ENCODE results near the gene C1QTNF5. TPM values are rescaled to one million over a fixed set of nuclear protein-coding genes. Genes with fewer than 3 reads are reported as not detected.
A peak's percentile ranks its signal among the peaks of the same experiment; 100 is the strongest.

C1QTNF5 gene
- total and polyA plus RNA-seq, 4 donors: 1.9 to 6.4 (median 3.3) TPM

GRCh38 chr11:119361056-119361787, 20.5 kb upstream of the C1QTNF5 start:
- Histone ChIP-seq H3K36me3 (ENCODE audit: control insufficient read depth in 4 of 4, insufficient read depth in 3 of 4, low read depth in 1 of 4, low read length in 3 of 4) (peaks cover 0 to 19% (median 11%) of the 10 kb centered on the region in 4 donors), H3K27ac (ENCODE audit: low read depth in 1 of 2, low read length in 2 of 2) (peak overlapping the region; percentile 57 to 59), H3K9me3 (ENCODE audit: control insufficient read depth in 4 of 4, low read length in 3 of 4) (no peaks in the 10 kb centered on the region), H3K4me1 (ENCODE audit: control insufficient read depth in 4 of 4, insufficient read depth in 4 of 4, low read length in 3 of 4) (peaks cover 15 to 55% (median 37%) of the 10 kb centered on the region in 4 donors), H3K4me3 (ENCODE audit: low read depth in 1 of 3, low read length in 3 of 3) (peak overlapping the region in 1 of 3 donors; percentile 10), H3K9ac (ENCODE audit: low read depth in 1 of 2, low read length in 2 of 2) (peak overlapping the region; percentile 5 to 40), H3K27me3 (ENCODE audit: control insufficient read depth in 4 of 4, insufficient read depth in 4 of 4, low read length in 3 of 4) (no peaks in the 10 kb centered on the region)
- DNase-seq (ENCODE audit: low spot score): no peak
- TF ChIP-seq HNF4G (IDR thresholded peaks at IDR 0.05): peak; percentile 68
- TF ChIP-seq REST (IDR thresholded peaks at IDR 0.05): peak; percentile 58
- peak; percentile 83 for TF ChIP-seq SP1 (IDR thresholded peaks at IDR 0.05)
- peak; percentile 73 to 80 for TF ChIP-seq EGR1 (IDR thresholded peaks at IDR 0.05; ENCODE audit: low read depth in 2 of 2)
- TF ChIP-seq JUND (IDR thresholded peaks at IDR 0.05): peak; percentile 47 to 84
- peak; percentile 73 to 83 for TF ChIP-seq HNF4A (conservative IDR thresholded peaks at IDR 0.05)
- peak; percentile 84 for TF ChIP-seq MAX (IDR thresholded peaks at IDR 0.05)
- no peak for TF ChIP-seq ATF3 (IDR thresholded peaks at IDR 0.05)
- TF ChIP-seq GABPA (IDR thresholded peaks at IDR 0.05 in 1 of 2, conservative IDR thresholded peaks at IDR 0.05 in 1 of 2): peak in 1 of 2 donors; percentile 54
- TF ChIP-seq ZBTB33 (IDR thresholded peaks at IDR 0.05): peak; percentile 70
- TF ChIP-seq NR2F2 (IDR thresholded peaks at IDR 0.05): peak; percentile 28
- peak; percentile 40 to 43 for TF ChIP-seq RAD21 (IDR thresholded peaks at IDR 0.05)
- TF ChIP-seq FOXA2 (IDR thresholded peaks at IDR 0.05): peak; percentile 47
- peak; percentile 83 to 93 for TF ChIP-seq RXRA (IDR thresholded peaks at IDR 0.05)
- TF ChIP-seq FOXA1 (IDR thresholded peaks at IDR 0.05): peak; percentile 72
- no peak for TF ChIP-seq CTCF (IDR thresholded peaks at IDR 0.05; ENCODE audit: low read depth, low read length, missing input control)
- no peak for TF ChIP-seq TAF1 (conservative IDR thresholded peaks at IDR 0.05)
- TF ChIP-seq YY1 (IDR thresholded peaks at IDR 0.05): no peak
- WGBS: 20% methylated on average over 8 of the region's 8 CpGs
